Astrocyte (in vitro differentiated cells and primary cell): ENCODE results near the gene NUAK1.

Source experiments
- CTCF ChIP-seq: IDR thresholded peaks from 2 replicates; pipeline ENCODE4 v1.5.1; 2011; ENCODE audit warnings: low read depth, mild to moderate bottlenecking, inconsistent platforms, low read length, moderate library complexity; ENCODE audit not compliant: insufficient read depth
- EZH2 ChIP-seq: IDR thresholded peaks from 2 replicates; pipeline ENCODE4 v1.6.1; 2012; ENCODE audit warnings: mild to moderate bottlenecking, low read length, inconsistent platforms; ENCODE audit not compliant: insufficient read depth

GRCh38 chr12:106089935-106090334, 48.8 kb downstream of the NUAK1 start:
- no peak for TF ChIP-seq CTCF
- no peak for TF ChIP-seq EZH2
